ENCODE data around the gene TBX15.

TBX15 gene

GRCh38 chr1:118992868-118993699, 4.9 kb upstream of the TBX15 start:
- TF ChIP-seq CTCF (IDR thresholded peaks at IDR 0.05; ENCODE audit: low read depth, low read length, poor library complexity, severe bottlenecking) (no peak), EZH2phosphoT487 (IDR thresholded peaks at IDR 0.05; ENCODE audit: borderline replicate concordance, low read length) (no peak)
- no peaks in the 10 kb centered on the region for H4K20me1 ChIP-seq (ENCODE audit: control insufficient read depth, insufficient read depth, low read depth, low read length)
- H3K4me1 ChIP-seq (ENCODE audit: control insufficient read depth, low read length) = no peaks in the 10 kb centered on the region
- H3K9me2 ChIP-seq (replicated peaks; ENCODE audit: control insufficient read depth, low read length) = no peaks in the 10 kb centered on the region
- H3K79me2 ChIP-seq (ENCODE audit: control insufficient read depth, low read length) = no peaks in the 10 kb centered on the region
- no peaks in the 10 kb centered on the region for H3K36me3 ChIP-seq (ENCODE audit: control insufficient read depth, low read length)
- H3F3A ChIP-seq (ENCODE audit: control insufficient read depth, insufficient read depth) = no peaks in the 10 kb centered on the region
- no peak overlapping the region for H3K27ac ChIP-seq (ENCODE audit: low read depth, low read length)
- peaks cover 6% of the 10 kb centered on the region; the same call in 1 of the 2 replicates for H3K27me3 ChIP-seq (ENCODE audit: control insufficient read depth, low read length)
- no peak overlapping the region for H3K4me2 ChIP-seq (ENCODE audit: low read length)
- H3K4me3 ChIP-seq (ENCODE audit: low read length) = no peak overlapping the region
- no peaks in the 10 kb centered on the region for H3K9me3 ChIP-seq (ENCODE audit: control insufficient read depth, insufficient read depth, low read length)

DNA sequence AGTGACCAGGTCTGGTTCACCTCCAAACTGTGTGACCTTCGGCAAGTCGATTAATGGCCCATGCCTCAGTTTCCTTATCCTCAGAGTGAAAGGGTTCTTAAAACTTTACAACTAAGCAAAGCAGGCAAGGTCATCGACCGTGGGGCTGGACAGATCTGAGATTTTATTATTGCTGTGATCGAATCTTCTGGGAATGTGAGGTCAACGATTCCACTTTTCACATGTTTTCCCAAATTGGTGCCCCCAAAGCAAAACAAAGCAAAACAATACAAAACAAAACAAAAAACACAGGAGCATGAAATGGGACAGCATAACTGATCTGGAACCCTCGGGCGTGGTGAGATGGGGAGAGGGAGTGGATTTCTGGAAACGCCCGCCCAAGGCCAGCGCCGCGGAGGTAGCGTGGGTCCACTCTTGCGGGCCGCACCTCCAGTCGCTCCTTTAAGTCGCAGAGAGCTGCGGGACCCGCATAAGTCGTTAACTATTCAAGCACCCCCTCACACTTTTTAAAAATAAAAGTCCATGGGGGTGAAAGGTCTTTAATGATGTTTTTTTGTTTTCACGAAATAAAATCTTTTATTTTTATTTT, 4.2 kb upstream of the TBX15 start:
- no peak overlapping the region for H3K4me2 ChIP-seq (ENCODE audit: low read length)
- no peaks in the 10 kb centered on the region for H3K9me3 ChIP-seq (ENCODE audit: control insufficient read depth, insufficient read depth, low read length)
- H3K4me1 ChIP-seq (ENCODE audit: control insufficient read depth, low read length) = no peaks in the 10 kb centered on the region
- no peak overlapping the region for H3K4me3 ChIP-seq (ENCODE audit: low read length)
- no peaks in the 10 kb centered on the region for H3K79me2 ChIP-seq (ENCODE audit: control insufficient read depth, low read length)
- H3F3A ChIP-seq (ENCODE audit: control insufficient read depth, insufficient read depth) = no peaks in the 10 kb centered on the region
- peaks cover 6% of the 10 kb centered on the region; the same call in 1 of the 2 replicates for H3K27me3 ChIP-seq (ENCODE audit: control insufficient read depth, low read length)
- no peaks in the 10 kb centered on the region for H4K20me1 ChIP-seq (ENCODE audit: control insufficient read depth, insufficient read depth, low read depth, low read length)
- no peaks in the 10 kb centered on the region for H3K36me3 ChIP-seq (ENCODE audit: control insufficient read depth, low read length)
- H3K27ac ChIP-seq (ENCODE audit: low read depth, low read length) = no peak overlapping the region
- TF ChIP-seq CTCF (IDR thresholded peaks at IDR 0.05; ENCODE audit: low read depth, low read length, poor library complexity, severe bottlenecking) = no peak
- no peak for TF ChIP-seq EZH2phosphoT487 (IDR thresholded peaks at IDR 0.05; ENCODE audit: borderline replicate concordance, low read length)
- H3K9me2 ChIP-seq (replicated peaks; ENCODE audit: control insufficient read depth, low read length) = no peaks in the 10 kb centered on the region

DNA sequence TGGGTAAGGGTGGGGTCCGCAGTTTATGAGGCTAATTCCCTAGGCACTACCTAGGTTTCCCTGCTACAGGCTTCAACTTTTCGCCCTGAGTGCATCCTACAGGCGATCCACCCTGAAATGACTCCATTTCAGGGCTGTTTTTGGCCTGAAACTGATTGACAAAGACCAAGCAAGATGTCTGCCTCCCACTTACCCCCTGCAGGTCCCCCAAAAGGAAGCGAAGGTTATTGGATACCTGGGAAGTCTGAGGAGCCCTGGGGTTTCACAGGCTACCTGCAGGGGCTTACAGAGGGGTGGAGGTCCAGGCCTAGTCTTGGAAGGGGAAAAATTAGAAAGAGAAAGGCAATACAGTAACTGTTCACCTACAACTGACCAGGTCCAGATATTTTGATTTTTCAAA, 3.3 kb upstream of the TBX15 start:
- H3K27me3 ChIP-seq (ENCODE audit: control insufficient read depth, low read length) = peaks cover 6% of the 10 kb centered on the region; the same call in 1 of the 2 replicates
- H3K27ac ChIP-seq (ENCODE audit: low read depth, low read length) = no peak overlapping the region
- H3F3A ChIP-seq (ENCODE audit: control insufficient read depth, insufficient read depth) = no peaks in the 10 kb centered on the region
- H3K36me3 ChIP-seq (ENCODE audit: control insufficient read depth, low read length) = no peaks in the 10 kb centered on the region
- no peak overlapping the region for H3K4me3 ChIP-seq (ENCODE audit: low read length)
- TF ChIP-seq EZH2phosphoT487 (IDR thresholded peaks at IDR 0.05; ENCODE audit: borderline replicate concordance, low read length) = no peak
- no peak for TF ChIP-seq CTCF (IDR thresholded peaks at IDR 0.05; ENCODE audit: low read depth, low read length, poor library complexity, severe bottlenecking)
- H3K4me1 ChIP-seq (ENCODE audit: control insufficient read depth, low read length) = no peaks in the 10 kb centered on the region
- no peaks in the 10 kb centered on the region for H3K79me2 ChIP-seq (ENCODE audit: control insufficient read depth, low read length)
- no peaks in the 10 kb centered on the region for H4K20me1 ChIP-seq (ENCODE audit: control insufficient read depth, insufficient read depth, low read depth, low read length)
- no peaks in the 10 kb centered on the region for H3K9me3 ChIP-seq (ENCODE audit: control insufficient read depth, insufficient read depth, low read length)
- no peaks in the 10 kb centered on the region for H3K9me2 ChIP-seq (replicated peaks; ENCODE audit: control insufficient read depth, low read length)
- H3K4me2 ChIP-seq (ENCODE audit: low read length) = no peak overlapping the region
